ENCODE measurements around the gene RAP1A.

DNA sequence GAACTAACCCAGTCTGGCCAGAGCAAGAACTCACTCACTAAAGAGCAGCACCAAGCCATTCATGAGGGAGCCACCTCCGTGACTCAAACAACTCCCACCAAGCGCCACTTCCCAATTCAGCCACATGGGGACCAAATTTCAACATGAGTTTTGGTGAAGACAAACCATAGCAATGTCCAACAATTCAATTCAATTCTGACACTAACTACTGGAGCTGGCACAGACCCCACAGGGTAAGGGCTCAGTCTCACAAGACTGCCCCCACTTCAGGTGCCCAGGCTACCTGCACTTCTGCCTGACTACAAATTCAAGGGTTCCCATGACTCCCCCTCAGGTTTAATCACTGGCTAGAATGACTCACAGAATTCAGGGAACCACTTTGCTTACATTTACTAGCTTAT, 48.8 kb upstream of the RAP1A start:
- TF ChIP-seq, protein P1, sequence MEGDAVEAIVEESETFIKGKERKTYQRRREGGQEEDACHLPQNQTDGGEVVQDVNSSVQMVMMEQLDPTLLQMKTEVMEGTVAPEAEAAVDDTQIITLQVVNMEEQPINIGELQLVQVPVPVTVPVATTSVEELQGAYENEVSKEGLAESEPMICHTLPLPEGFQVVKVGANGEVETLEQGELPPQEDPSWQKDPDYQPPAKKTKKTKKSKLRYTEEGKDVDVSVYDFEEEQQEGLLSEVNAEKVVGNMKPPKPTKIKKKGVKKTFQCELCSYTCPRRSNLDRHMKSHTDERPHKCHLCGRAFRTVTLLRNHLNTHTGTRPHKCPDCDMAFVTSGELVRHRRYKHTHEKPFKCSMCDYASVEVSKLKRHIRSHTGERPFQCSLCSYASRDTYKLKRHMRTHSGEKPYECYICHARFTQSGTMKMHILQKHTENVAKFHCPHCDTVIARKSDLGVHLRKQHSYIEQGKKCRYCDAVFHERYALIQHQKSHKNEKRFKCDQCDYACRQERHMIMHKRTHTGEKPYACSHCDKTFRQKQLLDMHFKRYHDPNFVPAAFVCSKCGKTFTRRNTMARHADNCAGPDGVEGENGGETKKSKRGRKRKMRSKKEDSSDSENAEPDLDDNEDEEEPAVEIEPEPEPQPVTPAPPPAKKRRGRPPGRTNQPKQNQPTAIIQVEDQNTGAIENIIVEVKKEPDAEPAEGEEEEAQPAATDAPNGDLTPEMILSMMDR (IDR thresholded peaks at IDR 0.05) = peak in 1 of 4 experiments; percentile 24
- no peak for TF ChIP-seq POLR2A (IDR thresholded peaks at IDR 0.05)

Data from prostate gland (tissue), 2 donors.